Adrenal gland (tissue), 5 donors: ENCODE measurements around the gene RNF125.

Experiments used
- CTCF ChIP-seq, 6 experiments: fragments of 450-650 bp in 4 of 6; fragments of 200-600 bp in 2 of 6; sonication (generic) in 1 of 6; IDR thresholded peaks; 1 replicate in 5 of 6; 2 replicates in 1 of 6; pipeline versions ENCODE4 v1.5.1 to v1.8.0; 2016 to 2021; ENCODE audit warnings: antibody characterized with exemption in 6 of 6, mild to moderate bottlenecking in 2 of 6, moderate library complexity in 1 of 6
- POLR2A ChIP-seq, 2 donors: fragments of 450-650 bp; IDR thresholded peaks; one replicate each; pipeline ENCODE4 v1.6.1; 2017; ENCODE audit warnings: antibody characterized with exemption in 2 of 2, mild to moderate bottlenecking in 2 of 2, moderate library complexity in 1 of 2
- donor health status: DM: no; HTN: no; CAD: no.

GRCh38 chr18:32011193-32011592 lies 7.4 kb upstream of the RNF125 start:
- TF ChIP-seq POLR2A (IDR thresholded peaks at IDR 0.05) (no peak), CTCF (IDR thresholded peaks at IDR 0.05) (no peak)
